NCI-H774 (cell line): ENCODE data around the gene ITGAX.
"Not testable (repeated sequence)": the region's sequence is repeated elsewhere in the genome, so short reads cannot be mapped to it uniquely, and the experiment has no call there.

Experiments
- DNase-seq: peaks from one replicate; lab custom pipeline; 2025; lab: John Stamatoyannopoulos, UW

ITGAX gene

DNA sequence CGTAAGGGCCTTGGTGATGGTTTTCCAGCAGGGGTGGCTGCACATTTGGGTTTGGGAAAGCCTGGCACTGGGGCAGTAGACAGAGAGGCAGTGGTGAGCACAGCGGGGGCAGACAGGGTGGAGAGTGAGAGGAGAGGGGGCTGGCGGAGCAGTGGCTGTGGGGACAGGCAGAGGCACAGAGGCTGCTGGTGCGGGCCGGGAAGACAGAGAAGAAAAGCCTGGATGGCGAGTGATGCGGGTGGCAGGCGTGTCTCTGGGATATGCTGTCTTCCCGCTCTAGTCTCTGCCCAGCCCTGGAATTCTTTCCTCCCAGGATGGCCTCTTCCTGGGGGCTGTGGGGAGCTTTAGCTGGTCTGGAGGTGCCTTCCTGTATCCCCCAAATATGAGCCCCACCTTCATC, 55.1 kb downstream of the ITGAX start:
- no peak for DNase-seq

DNA sequence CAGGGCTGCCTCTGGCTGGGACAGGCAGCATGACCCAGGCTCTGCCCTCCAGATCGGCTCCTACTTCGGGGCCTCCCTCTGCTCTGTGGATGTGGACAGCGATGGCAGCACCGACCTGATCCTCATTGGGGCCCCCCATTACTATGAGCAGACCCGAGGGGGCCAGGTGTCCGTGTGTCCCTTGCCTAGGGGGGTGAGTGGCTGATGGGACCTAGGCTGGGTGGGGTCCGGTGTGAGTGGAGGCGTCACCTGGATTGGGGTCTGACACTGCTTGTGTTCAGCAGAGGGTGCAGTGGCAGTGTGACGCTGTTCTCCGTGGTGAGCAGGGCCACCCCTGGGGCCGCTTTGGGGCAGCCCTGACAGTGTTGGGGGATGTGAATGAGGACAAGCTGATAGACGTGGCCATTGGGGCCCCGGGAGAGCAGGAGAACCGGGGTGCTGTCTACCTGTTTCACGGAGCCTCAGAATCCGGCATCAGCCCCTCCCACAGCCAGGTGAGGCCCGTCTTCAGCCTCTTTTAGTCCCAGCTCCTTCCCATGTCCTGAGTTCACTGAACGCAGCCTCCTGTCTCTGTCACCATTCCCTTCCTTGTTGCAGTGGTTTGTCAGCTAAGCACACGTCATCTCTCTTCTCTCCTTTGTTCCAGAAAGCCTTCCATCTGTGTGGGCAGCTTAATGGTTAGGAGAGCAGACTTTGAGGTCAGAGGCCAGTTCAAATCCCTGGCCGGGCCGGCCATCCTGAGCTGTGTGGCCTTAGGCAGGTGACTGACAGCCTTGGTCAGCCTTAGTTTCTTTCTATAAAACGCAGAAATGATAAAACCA, 56.3 kb downstream of the ITGAX start:
- DNase-seq, result no peak

DNA sequence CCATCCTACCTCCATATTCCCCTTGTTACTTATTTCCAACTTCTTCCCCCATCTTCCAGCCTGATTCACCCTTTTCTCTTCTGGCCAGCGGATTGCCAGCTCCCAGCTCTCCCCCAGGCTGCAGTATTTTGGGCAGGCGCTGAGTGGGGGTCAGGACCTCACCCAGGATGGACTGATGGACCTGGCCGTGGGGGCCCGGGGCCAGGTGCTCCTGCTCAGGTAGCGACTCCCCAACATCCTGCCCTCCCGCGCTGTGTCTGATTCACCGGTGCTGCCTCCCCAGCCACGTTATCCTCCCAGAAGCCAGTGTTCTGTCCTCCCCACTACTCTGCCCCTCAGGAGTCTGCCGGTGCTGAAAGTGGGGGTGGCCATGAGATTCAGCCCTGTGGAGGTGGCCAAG, 57.8 kb downstream of the ITGAX start:
- no peak for DNase-seq

DNA sequence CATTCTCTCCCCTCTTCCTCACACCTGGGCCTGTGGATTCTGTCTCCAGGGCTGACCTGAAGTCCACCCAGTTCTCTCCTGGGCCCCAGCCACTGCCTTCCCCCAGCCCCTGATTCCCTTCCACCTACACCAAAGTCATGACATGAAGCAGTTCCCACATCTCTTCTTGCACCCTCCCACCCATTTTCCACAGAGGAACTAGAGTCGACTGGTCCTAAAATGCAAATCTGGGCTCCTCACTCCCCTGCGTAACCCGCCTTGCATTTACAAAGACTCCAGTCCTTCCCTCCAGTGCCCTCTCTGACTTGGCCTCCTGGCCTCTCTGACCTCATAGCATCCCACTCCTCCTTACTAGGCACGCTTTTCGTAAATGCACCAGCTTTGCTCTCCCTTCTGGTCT, 58.4 kb downstream of the ITGAX start:
- no peak for DNase-seq

DNA sequence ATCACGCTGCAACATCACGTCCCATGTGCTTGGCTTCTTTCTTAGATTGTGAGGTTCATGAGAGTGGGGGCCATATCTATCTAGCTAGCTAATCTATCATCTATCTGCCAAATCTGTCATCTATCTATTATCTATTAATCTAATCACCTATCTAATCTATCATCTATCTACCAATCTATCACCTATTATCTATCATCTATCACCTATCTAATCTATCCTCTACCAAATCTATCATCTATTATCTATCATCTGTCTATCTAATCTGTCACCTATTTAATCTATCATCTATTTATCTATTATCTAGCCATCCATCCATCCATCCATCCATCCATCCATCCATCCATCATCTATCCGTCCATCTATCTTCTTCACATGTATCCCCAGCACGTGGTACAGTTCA, 59.0 kb downstream of the ITGAX start:
- DNase-seq, result no peak

DNA sequence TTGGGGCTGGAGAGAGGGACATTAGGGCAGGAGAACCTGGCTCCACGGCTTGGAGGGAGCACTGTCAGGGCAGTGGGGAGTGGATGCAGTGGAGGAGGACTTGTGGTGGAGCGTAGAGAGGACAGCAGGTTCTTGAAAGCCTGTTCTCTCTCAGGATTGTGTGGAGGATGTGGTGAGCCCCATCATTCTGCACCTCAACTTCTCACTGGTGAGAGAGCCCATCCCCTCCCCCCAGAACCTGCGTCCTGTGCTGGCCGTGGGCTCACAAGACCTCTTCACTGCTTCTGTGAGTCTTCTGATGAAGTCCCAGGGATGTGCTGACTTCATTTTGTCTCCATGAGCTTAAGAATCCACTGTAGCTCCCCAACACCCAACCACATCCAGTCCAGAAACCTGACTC, 59.7 kb downstream of the ITGAX start:
- DNase-seq, result no peak

DNA sequence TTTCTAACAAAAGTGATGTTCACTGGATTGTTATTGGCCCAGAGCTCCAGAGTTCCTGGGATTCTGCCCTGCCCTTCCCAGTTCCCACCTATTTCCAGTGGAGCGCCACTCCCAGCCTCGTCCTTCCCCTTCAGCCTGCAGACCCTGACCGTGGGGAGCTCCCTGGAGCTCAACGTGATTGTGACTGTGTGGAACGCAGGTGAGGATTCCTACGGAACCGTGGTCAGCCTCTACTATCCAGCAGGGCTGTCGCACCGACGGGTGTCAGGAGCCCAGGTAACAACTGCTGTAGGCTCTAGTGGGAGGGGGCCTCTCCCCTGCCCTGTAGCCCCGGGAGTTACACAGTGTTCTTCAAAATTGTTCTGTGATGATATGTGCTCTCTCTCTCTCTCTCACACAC, 61.4 kb downstream of the ITGAX start:
- no peak for DNase-seq

DNA sequence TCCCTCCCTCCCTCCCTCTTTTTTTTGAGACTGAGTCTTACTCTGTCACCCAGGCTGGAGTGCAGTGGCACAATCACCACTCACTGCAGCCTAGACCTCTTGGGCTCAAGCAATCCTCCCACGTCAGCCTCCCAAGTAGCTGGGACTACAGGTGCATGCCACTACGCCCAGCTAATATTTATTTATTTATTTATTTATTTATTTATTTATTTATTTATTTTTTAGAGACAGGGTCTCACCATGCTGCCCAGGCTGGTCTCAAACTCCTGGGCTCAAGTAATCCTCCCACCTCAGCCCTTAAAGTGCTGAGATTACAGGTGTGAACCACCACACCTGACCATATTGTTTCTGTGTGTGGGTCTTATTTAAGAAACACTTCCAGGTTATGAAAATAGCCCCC, 62.1 kb downstream of the ITGAX start:
- DNase-seq, result not testable (repeated sequence)

DNA sequence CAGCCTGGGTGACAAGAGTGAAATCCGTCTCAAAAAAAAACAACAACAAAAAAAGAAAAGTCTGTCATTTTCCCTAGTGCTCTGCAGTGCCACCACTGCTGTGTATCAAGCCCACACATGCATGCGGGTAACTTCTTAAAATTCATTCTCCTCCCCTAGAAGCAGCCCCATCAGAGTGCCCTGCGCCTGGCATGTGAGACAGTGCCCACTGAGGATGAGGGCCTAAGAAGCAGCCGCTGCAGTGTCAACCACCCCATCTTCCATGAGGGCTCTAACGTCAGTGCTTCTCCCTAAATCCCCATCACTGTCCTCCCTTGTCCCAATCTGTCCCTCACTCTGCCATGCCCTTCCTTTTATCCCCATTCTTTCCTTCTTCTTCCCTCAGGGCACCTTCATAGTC, 62.9 kb downstream of the ITGAX start:
- no peak for DNase-seq

DNA sequence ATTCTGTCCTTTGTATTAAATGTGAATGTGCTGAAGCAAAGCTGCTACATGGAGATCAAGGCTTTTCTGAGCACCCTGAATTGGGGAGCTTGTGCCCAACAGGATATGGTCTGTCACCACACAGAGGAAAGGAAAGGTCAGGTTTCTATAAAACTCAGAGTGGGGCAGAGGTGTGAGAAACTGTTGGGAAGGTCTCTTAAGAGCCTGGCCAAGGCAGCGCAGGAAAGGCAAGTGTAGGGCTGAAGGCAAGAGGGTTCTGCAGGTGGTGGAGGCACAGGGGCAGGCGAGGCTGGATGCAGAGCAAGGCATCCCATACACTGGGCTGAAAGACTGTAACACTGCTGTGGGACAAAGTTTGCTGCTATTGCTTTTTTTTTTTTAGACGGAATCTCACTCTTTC, 65.1 kb downstream of the ITGAX start:
- DNase-seq, result no peak

DNA sequence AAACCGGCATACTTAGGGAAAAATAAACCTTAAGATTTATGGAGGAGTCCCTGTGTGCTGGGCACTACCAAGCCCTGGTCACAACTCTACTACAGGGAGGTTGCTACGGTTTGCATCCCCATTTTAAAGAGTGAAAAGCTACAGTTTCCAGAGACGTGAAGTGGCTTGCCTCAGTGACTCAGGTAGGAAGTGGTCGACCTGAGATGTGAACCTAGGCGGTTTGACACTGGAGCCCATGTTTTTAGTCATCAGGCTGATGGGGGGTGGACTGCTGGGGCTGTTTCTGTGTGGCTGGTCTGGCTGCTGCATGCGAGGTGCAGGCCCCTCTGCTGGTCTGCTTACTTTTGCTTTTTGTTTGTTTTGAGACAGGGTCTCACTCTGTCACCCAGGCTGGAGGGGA, 66.6 kb downstream of the ITGAX start:
- no peak for DNase-seq

DNA sequence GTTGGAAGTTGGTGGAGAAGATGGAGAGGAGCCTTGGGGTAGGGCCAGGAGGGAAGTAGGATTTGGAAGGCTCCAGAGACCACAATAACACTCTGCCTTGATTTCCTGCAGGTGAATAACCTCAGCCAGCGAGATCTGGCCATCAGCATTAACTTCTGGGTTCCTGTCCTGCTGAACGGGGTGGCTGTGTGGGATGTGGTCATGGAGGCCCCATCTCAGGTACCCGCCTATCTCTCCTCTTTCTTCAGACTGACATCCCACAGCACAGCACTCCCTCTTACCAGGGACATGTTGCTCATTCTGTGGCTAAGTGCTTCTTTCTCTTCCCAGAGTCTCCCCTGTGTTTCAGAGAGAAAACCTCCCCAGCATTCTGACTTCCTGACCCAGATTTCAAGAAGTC, 68.3 kb downstream of the ITGAX start:
- no peak for DNase-seq

DNA sequence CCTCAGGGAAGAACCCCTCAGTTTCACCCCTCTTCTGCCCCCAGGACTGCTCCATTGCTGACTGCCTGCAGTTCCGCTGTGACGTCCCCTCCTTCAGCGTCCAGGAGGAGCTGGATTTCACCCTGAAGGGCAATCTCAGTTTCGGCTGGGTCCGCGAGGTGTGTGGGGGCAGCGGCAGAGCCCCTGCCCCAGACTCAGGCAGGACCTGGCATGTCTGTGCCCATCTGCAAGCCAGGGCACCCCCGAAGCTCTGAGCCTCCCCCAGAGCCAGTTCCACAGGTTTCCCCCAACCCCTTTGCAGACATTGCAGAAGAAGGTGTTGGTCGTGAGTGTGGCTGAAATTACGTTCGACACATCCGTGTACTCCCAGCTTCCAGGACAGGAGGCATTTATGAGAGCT, 68.8 kb downstream of the ITGAX start:
- no peak for DNase-seq

DNA sequence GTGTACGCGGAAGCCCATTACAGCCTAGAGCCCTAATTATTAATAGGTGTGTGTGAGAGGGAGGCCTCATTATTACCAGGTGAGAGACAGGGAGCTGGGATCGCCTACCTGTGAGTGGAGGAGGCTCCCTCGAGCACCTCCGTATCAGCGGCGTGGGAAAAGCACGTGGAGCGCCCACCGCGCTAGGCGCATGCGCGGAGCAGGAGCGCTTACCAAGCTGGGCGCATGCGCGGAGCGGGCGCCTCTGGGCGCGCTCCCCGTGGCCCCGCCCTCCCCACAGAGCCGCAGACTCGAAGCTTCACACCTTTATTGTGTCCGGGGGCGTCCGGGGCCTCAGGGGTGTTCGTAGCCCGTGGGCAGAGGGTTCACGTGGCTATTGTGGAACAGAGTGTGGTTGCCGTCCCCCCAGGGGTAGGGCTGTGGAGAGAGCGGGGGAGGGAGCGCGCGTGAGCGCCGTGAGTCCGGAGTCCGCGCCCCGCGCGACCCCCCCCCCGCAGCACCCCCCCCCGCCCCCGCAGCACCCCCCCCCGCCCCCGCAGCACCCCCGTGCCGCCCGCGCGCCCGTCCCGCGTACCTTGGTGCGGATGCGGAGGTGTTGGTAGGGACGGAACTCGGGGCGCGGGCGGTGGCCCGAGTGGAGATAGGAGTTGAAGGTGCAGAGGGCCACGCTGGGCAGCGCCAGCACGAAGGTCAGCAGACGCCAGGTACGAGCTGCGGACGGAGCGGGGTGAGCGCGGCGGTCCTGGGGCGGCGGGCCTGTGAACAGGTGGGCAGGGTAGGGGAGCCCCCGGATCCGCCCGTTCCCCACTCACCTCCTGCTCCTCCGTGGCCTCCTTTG, 72.7 kb downstream of the ITGAX start:
- no peak for DNase-seq

DNA sequence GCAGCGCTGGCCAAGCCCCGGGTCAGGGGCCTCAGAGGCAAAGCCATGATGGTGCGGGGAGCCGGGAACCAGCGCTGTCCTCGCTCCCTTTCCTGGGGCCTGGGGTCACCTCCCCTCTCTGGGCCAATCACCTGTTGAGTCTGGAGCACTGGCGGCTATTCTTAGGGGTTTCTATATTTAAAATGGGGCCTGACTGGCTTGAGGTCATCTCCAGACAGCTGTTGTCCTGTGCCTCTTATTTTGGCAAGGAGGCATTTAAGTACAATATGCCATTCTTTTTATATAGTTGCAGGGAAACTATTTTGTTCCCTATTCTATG, 73.3 kb downstream of the ITGAX start, which contains the start of gene COX6A2:
Gene COX6A2 (minus strand): TSS at position 82 of the 319 bp plus-strand sequence. CDS start 35 bp downstream, at position 47.
- no peak for DNase-seq

DNA sequence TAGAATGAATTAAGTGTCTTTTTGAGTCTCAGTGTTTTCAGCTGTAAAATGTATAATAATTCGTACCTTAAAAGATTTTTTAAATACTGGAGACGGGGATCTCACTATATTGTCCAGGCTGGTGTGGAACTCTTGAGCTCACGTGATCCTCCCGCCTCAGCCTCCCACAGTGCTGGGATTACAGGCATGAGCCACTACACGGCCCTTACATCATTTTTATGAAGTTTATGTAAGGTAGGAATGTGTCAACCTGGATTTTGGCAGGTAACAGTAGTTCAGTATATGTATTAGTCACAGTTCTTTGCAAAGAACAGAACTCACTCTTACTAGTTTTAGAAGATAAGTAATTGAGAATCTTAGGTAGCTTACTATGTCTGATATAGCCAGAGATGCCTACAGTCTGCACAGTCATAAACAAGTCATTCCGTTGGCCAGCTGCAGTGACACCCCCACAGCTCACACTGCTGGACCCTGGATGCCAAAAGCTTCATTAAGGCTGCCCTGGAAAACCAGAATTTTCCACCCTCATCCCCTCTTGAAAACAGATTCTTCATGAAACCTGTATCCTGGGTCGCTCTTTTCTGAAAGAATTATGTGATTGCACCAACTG, 73.8 kb downstream of the ITGAX start:
- no peak for DNase-seq

DNA sequence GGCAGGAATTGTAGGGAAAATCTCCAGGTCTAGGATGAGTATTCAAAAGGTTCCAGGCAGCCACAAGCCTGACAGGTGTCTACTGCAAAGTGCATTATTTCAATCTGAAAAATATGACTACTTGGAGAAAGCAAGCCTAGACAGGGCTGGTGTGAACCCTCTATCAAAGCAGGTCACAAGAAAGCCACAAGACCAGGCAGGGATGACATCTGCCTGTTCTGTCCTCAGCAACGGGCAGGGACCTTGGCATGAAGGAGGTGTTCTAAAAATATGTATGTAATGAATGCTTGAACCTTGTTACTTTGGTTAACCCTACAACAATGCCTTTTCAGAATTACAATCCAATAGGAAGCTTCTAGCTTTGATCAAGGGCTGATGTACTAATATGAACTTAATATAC, 74.3 kb downstream of the ITGAX start:
- DNase-seq, result no peak

DNA sequence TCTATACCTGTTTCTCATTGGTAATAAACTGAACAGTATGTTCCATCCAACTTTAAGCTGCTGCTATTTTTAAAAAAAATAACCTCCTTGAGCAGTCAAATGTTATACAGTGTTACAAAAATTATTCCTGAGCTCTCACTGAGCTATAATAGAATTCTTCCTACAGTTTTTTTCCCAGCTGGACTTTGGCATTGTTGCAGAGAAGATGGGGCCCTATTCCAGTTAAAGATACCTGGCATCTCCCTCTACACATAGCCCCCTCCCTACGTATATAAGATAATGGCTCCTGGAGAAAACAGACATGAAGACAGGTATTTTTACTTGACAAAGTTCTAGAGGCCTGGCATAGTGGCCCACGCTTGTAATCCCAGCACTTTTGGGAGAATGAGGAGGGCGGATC, 74.8 kb downstream of the ITGAX start:
- no peak for DNase-seq

DNA sequence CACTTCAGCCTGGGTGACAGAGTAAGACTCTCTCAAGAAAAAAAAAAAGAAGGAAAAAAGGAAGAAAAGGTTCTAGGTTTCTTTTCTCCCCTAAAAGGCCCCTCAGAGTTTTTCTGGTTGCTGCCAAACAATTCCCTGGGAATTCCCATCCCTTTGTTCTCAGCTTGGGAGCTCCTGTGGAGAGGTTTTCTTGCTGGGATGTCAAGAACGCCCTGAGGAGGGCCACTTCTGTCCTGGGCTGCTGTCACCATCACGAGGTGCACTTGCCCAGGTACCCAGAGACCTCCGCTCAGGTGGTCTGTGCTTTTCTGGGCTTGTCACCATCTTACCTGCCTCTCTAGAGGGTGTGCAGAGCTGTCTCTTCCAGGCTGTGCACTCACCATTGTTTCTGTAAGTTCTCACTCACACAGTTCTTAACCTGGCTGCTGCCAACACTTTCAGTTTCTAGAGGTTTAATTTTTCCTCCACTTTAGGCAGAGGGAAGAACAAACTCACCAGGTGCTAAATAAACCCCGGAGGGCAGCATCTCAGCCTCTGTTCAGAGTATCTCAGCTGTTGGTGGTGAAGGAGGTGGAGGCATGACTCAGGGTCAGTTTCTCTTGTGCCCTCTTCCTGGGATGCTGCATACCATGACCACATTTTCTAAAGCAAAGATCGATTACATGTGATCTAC, 75.5 kb downstream of the ITGAX start:
- no peak for DNase-seq
